Measurements from ENCODE around the gene FGD4.

- TF ChIP-seq CTCF (IDR thresholded peaks at IDR 0.05) (no peak), POLR2A (IDR thresholded peaks at IDR 0.05) (no peak)
These were observed 178.0 kb downstream of the FGD4 start for GRCh38 chr12:32577328-32577727.

Measured in testis (tissue), 2 donors.